Right atrium auricular region (tissue), 2 donors: Measurements from ENCODE around the gene ARHGAP12. TPM values are rescaled to one million over a fixed set of nuclear protein-coding genes. Genes with fewer than 3 reads are reported as not detected.
A peak's percentile ranks its signal among the peaks of the same experiment; 100 is the strongest.

Experiments
- DNase-seq: peaks from one replicate; pipeline ENCODE4 v3.0.0-alpha.2; 2019; ENCODE audit warnings: low spot score
- H3K27ac ChIP-seq, 2 donors: fragments of 200-600 bp; sonication (generic); 1 replicate in 1 of 2; 2 replicates in 1 of 2; pipeline ENCODE4 v1.5.1; 2016 to 2019
- H3K27me3 ChIP-seq, 2 donors: fragments of 200-600 bp; sonication (generic); one replicate each; pipeline versions ENCODE4 v1.5.1 to v1.6.0; 2017 to 2019
- H3K36me3 ChIP-seq: fragments of 200-600 bp; sonication (generic); one replicate; pipeline ENCODE4 v1.5.1; 2016
- H3K4me1 ChIP-seq, 2 donors: fragments of 200-600 bp; sonication (generic); one replicate each; pipeline versions ENCODE4 v1.5.1 to v1.6.0; 2017 to 2019
- H3K4me3 ChIP-seq, 2 donors: fragments of 200-600 bp; sonication (generic); 1 replicate in 1 of 2; 2 replicates in 1 of 2; pipeline ENCODE4 v1.5.1; 2017 to 2019; ENCODE audit warnings: mild to moderate bottlenecking in 1 of 2, moderate library complexity in 1 of 2
- H3K9me3 ChIP-seq, 2 donors: fragments of 200-600 bp; sonication (generic); one replicate each; pipeline ENCODE4 v1.5.1; 2019
- CTCF ChIP-seq, 2 donors: fragments of 200-600 bp; sonication (generic); IDR thresholded peaks; one replicate each; pipeline ENCODE4 v1.5.1; 2019; ENCODE audit warnings: antibody characterized with exemption in 2 of 2
- total RNA-seq, 2 donors: library from RNA; depleted of rRNA; stranded (reverse); fragments of >200 nt; gene quantifications; one replicate each; pipeline ENCODE4 v1.1.0, GENCODE V29; 2016

Gene ARHGAP12
- total RNA-seq, 2 donors from 2014 or later = 20.8 to 24.1 TPM

GRCh38 chr10:31756729-31757110 is 171.9 kb downstream of the ARHGAP12 start:
- Histone ChIP-seq H3K36me3 (no peaks in the 10 kb centered on the region), H3K9me3 (no peaks in the 10 kb centered on the region), H3K27me3 (no peaks in the 10 kb centered on the region), H3K4me3 (no peak overlapping the region), H3K4me1 (peaks cover 0 to 42% of the 10 kb centered on the region in 2 donors), H3K27ac (peak overlapping the region in 1 of 2 donors; percentile 98)
- no peak for DNase-seq
- TF ChIP-seq CTCF (IDR thresholded peaks at IDR 0.05) = no peak

GRCh38 chr10:31756101-31756728 is 172.4 kb downstream of the ARHGAP12 start:
- Histone ChIP-seq H3K27me3 (no peaks in the 10 kb centered on the region), H3K36me3 (no peaks in the 10 kb centered on the region), H3K4me1 (peaks cover 0 to 47% of the 10 kb centered on the region in 2 donors), H3K27ac (peak overlapping the region in 1 of 2 donors; percentile 98), H3K9me3 (no peaks in the 10 kb centered on the region), H3K4me3 (no peak overlapping the region)
- TF ChIP-seq CTCF (IDR thresholded peaks at IDR 0.05) = no peak
- DNase-seq = no peak

Other genes starting within 250 kb of the ARHGAP12 start
- 100 to 1,000 TPM; 142 to 155 TPM for gene KIF5B, start 127.6 kb upstream of the ARHGAP12 start, total RNA-seq